OCI-M2 (cell line): ENCODE results near the gene MXI1.
A peak's percentile ranks its signal among the peaks of the same experiment; 100 is the strongest.

Source experiments
- DNase-seq: peaks from one replicate; lab custom pipeline; 2025; ENCODE audit not compliant: unreplicated experiment; lab: John Stamatoyannopoulos, UW

The MXI1 gene

DNA sequence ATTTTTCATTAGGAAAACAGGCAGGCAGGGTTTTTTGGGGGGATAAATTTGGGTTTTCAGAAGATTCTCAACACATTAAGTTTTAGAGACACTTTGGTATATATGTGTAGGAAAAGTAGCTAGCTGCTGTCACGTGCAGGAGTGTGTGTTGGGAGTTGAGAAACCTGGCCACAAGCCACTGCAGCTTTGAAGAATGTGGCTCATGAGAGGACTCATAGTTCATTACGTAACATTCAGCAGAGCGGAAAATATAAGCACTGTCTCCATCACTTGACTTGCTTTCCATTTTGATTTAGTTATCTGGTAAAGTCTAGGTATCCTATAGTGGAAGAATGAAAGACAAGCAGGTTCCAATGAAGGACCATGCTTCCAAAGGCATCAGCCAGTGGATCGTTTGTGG is 66.1 kb downstream of the MXI1 start:
- no peak for DNase-seq

DNA sequence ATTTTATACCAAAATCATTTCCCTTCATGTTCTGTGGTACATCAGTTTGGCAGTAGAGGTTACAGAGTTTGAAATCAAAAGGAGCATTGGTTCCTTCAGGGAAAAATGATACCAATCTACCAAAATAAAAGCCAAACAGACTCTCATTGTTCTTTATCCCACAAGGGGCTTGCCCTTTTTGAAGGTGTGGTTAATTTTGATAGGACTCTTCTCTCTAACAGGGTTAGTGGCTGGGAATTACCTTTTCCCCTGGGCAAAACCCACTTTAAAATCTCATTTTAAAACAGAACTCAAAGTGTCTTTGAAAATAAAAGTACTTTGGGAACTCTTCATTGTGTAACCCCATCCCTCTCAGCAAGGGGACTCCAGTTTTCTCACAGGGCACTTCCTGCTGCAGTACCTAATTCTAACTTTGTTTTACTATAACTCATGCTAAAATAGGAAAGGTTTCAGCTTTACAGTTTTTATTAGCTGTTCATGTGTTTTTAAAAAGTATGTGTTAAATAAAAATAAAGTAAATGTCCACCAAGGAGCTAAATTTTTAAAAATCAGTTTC is 66.7 kb downstream of the MXI1 start:
- no peak for DNase-seq

DNA sequence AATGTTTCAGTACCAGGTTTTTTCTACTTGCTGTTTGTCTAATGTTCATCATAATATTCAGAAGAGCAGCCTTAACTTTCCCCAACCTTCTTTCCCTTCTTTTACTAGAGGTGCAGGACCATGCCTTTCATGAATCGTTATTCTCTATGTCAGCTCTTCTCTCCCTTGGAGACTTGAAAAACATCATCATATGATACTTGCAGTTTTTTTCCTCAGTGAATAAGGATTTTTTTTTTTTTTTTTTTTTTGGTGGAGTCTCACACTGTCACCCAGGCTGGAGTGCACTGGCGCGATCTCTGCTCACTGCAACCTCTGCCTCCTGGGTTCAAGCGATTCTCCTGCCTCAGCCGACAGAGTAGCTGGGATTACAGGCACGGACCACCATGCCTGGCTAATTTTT is 67.2 kb downstream of the MXI1 start:
- DNase-seq, result no peak

DNA sequence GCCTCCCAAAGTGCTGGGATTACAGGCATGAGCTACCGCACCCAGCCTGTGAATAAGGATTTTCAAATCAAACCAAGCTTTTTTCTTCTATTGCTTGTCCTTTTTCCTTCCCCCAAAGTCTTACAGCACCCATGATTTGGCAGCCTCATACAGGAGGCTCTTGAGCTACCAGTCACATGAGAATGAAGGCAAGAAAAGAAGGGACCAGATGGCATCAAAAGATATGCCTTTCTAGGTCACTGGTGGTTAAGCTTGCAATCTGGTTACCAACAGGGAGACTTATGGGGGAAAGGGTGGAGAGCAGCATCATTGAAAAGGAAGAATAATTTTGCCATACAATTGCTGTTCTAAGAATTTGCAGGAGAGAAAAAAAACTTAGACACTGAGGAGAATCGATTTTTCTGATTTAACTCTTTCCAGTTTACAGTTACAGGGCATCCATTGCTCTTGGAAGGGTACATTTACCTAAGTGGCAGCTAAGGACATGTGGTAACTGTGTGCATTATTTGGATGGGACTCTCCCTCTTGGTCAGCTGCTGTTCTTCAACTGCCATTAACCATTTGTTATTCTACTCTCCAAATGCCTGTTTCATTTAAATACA is 67.8 kb downstream of the MXI1 start:
- DNase-seq, result no peak

DNA sequence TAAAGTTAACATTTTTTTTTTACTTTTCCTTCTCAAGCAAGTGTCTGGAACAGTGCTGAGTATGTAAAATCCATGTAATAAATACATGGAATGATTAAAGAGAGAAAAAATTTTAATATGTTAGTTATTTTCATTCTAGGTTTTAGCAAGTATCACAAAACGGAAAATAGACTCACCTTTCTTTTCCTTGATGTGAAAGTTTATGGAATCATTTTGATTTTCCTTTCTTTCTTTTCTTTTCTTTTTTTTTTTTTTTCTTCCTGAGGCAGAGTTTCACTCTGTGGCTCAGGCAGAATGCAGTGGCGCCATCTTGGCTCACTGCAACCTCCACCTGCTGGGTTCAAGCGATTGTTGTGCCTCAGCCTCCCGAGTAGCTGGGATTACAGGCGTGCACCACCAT is 69.2 kb downstream of the MXI1 start:
- no peak for DNase-seq

DNA sequence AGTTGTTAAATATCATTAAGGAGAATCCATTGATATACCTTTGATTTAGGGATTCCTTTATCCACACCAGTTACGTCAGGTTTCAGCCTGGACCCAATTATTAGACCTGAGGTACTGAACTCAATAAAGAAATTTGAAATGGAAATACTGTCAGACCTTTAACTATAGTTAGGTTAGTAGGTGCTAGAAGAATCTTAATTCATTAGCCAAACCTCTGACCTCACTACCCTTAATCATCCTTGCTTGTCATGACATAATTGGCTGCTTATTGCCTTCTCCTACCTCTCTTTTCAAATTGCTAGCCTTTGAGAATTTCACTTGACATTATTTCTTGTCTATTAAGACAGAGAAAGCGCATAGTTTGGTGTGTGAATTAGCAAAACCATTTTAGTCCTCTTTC is 70.2 kb downstream of the MXI1 start:
- no peak for DNase-seq

DNA sequence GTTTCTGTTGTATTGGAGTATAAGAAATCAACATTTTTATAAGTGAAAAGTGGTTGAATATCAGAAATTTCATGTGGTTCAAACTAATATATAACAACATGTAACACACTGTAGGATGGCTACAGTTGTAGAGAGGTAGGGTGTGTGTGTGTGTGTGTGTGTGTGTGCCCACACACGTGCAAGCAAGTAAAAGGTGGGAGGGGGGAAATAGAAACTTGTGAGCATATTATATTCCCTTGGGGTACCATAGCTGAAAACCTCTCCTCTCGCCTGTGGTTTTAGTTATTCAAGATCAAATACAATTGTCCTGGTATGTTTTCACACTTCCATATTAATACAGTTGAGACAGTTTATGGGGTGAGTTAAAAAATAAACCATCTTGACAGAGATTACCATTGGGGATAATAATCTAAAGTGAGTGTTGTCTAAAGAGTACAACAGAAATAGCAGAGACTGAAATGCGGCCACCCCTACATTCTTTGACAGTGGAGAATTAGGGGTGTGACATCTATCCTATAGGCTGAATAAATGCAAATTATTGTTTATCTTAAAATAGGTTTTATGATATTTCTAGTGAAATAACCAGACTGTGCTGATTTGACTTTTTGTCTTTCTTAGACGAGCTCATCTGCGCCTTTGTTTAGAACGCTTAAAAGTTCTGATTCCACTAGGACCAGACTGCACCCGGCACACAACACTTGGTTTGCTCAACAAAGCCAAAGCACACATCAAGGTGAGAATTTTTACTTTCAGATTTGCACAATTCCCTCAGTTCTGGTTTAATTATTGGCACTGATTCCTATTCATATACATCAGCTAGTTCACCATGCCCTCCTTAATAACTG is 71.4 kb downstream of the MXI1 start:
- no peak for DNase-seq

DNA sequence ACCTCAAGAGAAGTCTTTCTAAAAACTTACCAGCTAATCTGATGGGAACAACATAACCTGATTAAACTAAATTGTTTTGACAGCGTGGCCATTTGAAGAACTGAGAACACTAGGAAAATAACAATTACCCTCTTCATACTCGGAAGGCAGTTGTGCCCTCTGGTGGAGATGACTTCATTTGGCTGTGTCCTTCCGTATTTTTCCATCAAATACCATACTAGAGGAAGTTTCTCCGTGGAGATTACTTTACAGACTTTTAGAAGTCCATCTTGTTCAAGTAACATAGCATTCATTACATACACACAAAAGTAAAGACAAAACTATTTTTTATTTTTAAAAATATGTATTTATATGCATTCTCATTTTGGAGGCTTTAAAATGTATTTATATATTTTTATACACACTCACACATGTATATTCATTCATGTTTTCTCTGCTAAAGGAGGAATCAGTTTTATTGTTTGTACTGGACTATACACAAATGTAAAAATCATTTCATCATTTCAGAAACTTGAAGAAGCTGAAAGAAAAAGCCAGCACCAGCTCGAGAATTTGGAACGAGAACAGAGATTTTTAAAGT is 72.1 kb downstream of the MXI1 start:
- no peak for DNase-seq

DNA sequence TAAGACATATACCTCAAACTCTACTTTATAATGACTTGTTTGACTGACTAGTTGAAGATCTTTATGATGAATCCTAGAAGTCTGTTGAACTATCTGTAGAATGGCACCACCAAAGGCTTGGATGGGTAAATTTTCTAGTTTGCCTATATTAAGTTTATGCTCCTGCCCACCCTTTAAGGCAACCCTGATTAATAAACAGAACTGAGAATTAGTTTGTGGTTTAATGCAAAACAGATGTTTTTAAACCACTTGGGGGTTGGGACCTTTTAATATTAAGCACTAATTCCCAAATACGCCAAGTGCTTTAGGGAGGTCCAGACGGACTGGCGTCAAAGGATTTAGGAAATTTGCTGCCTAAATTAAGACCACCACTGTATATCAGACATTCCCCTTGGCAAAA is 76.9 kb downstream of the MXI1 start:
- no peak for DNase-seq

DNA sequence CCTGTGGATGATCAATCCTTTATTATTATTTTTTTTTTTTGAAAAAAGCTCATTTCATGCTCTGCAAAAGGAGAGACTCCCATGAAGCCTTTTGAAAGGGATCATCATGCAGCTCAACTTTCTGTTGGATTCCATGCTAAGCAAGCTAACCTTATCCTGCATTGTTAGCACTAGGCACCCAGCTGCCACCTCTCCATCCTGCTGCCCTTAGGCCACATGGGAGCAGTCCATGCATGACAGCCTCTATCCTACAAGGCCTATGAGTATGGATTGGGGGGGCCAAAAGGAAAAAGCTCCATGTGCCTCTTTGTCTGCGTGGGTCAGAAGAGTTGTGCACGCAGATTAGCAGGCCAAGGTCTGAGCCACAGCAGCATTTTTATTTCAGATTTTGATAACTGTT is 78.1 kb downstream of the MXI1 start:
- DNase-seq, result no peak

DNA sequence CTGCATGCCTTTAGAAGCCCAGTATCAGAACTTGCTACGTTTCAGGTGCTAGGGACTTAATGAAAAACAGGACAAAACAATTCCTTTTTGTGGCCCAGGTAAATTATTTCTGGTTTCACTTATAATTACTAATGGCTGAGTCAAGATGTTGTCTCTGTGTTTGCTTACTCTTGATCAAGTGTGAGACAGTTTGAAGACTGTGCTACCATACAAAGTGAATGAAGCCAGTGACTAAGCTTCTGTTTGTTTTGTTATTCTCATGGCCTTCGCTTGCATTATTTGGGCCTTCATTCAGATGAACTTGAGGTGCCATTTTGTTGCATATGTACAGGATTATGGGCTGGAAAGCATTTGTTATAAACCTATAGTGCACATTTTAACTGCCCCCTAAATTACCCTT is 79.4 kb downstream of the MXI1 start:
- DNase-seq, result no peak

DNA sequence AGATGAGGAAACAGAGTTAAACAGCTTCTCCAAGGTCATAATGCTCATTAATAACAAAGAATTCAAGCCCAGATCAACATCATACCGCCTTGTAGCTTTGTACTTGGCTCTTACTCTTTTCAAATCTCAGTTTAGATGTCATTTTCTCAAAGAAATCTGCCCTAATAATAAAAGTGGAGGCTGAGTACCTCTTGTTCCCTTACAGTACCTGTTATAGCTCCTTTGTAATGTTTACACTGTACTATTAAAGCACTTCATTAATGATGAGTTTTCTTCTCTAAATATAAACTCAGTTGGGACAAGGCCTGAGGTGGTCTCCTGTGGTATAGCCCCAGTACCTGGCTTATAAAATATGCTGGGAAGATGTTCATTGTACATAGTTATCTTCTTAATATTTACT is 89.6 kb downstream of the MXI1 start:
- DNase-seq, result no peak

DNA sequence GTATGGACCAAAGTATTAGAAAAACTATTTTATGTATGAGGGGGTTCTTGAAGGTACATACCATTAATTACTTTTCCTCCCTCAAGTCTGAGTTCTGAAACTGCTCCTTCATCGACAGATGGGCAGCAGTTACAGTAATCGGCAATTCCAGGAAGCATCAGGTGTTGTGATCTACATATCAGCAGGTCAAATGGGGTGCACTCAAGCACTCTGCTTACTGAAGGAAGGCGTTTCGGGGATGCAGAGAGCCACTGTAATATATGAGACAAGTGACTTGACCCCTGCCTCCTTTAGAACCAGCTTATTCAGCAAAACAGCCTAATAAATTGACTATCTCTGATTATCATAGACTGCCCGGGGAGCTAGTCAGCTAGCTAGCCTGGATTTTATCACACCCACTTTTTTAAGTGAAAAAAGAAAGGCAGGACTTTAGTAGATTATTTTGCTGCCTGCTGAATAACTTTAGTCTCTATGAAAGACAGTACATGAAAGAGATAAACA is 93.1 kb downstream of the MXI1 start:
- DNase-seq, result no peak

DNA sequence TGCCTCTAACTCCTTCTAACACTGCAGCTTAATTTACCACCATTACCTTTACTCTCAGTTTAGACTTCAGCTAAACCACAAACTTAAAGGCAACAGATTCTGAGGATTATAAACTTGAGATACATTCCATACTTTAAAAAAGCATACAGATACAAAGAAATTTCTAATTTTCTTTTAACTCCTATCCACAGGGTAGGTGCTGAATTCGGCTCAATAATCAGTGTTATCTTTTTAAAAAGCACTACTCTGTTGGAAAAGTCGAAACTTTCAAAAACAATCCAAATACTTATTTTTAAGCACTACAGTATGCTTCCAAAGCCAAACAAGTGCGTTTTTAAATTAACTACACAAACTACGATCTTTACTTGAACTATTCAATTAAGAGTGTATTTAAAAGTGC is 96.3 kb downstream of the MXI1 start:
- DNase-seq, result no peak

DNA sequence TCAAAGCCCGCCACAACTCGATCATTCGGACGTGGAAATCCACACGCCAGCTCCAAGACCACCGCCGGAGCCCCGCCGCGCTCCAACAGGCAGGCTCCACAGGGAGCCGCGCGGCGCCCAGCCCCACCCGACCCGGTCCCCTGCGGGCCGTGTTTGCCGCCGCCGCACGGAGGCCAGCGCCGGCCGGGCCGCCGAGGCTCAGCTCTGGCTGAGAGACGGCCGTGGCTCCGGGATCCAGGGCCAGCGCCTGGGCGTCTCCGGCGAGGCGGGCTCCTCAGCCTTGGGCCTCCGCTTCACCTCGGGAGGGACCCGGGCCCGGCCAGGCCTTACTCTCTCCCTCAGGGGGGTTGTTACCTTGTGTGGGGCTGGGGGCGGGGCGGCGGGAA is 97.0 kb downstream of the MXI1 start:
- DNase-seq, result no peak

DNA sequence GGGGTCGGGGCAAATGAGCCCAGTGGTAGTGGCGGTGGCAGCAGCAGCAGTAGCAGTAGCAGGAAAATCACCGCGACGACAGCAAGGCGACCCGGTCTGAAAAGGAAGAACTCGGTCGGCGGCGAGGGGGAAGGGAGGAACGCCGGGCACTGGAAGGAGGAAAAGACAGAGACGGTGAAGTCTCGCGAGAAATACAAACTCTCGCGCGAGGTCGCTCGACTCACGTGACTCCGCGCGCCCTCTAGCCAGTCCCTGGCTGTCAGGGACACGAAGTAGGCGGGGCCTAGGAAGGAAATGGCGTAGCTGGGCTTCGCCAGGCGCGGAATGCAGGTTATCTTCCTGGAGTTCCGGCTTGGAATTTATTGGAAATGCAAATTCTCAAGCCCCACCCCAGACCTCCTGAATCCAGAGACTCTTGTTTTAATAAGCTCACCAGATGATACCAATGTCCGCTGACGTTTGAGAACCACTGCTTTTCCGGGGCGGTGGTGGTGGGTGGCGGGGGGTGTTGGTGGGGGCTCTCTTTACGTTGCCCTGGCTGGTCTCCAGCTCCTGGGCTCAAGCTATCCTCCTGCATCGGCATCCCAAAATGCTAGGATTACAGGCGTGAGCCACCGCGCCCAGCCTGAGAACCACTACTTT is 97.5 kb downstream of the MXI1 start, which contains the start of gene SMNDC1:
Gene SMNDC1 (minus strand): TSS at position 141 of the 642 bp plus-strand sequence. CDS start 1,333 bp downstream, outside the sequence.
- DNase-seq, result peak; percentile 95

DNA sequence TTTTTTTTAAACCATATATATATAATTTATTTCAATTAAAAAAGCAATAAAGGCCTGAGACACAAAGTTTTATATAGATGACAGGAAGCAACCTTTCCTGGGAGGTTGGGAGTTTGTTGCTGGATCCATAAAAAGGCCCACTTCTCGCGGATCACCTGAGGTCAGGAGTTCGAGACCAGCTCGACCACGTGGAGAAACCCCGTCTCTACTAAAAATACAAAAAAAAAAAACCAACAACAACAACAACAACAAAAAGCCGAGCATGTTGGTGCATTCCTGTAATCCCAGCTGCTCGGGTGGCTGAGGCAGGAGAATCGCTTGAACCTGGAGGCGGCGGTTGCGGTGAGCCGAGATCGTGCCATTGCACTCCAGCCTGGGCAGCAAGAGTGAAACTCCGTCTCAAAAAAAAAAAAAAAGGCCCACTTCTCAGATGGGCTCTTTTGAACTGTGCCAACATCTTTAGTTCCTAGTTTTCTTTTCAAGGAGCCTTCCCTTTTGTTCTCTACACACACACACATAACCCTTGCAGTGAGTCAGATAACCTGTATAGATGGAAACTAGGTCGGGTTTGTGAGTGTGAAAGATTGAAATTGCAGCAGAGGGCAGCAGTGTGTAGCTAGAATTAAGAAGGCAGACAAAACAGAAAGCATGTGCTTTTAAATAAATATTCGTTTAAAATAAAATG is 98.5 kb downstream of the MXI1 start:
- no peak for DNase-seq

DNA sequence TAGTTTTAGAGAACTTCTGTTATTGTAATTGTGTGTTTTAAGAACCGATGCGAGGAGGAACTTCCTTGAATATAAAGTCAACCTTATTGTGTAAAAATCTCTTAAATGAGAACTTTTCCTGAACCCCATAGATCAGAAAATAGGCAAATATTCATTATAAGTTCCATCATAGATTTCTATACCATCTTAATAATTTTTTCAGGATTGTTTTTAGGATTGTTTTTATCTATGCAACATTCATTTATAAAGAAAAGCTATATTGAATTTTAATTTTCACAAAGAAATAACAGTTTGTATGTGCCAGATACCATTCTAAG is 99.0 kb downstream of the MXI1 start:
- DNase-seq, result no peak

DNA sequence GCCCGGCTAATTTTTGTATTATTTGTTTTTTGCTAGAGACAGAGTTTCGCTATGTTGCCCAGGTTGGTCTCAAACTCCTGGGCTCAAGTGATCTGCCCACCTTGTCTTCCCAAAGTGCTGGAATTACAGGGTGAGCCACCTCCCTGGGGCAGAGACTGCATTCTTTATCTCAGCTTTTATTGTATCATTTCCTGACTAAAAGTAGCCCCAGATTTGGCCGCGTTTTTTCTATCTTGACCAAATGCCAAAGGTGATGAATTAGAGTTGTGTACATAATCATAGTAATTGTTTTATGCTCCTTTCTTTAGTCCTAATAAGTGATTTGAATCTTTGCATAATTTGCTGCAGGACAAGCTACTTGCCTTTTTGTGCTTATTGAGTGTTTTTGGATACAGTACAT is 100.4 kb downstream of the MXI1 start:
- DNase-seq, result no peak

DNA sequence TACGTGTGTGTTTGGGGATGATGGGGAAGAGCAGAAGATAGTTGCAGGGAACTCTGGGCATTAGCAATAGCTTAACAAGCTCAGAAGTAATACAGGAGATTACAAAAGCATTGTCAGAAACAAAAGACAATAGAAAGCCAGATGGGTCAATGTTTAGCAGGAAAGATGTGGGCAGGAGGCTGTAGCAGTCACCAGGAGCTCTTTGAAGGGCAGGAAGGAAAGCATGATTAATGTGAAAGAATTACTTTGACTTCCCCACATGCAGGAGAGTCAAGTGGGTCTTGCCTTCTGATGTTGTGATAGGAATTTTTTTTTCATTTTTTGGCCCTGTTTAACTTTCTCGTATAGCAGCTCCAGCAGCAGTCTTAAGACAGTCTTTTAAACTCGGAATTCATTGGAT is 103.3 kb downstream of the MXI1 start:
- DNase-seq, result no peak

DNA sequence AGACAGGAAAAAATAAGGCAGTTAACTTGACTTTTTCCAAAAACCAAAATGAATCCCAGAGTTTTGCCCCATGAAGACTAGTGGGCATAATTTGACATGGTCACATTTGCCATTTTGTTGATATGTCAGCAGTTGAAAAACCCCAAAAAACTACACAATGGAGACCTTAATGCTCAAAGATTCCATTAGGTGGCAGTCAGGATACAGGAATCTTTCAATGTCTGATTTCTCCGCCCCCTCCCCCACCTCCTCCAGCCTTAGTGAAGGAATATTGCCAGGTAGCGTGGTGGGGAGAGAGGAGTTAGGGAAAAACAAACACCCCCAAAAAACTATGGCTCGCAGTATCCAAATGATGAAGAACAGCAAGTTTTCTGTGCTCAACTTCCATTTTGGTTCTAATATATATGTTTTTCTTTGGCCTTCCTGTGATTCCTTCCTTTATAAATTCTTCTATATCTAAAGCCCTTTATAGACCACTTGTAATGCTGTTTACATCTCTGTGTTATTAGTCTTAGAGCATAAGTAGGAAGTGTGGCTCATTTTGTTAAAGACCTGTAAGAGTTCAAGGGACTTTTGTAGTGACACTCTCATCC is 104.0 kb downstream of the MXI1 start:
- no peak for DNase-seq
